T-helper 1 cell treated with Interleukin-12 subunit alpha and Interleukin-12 subunit beta and Interleukin-4 antibody, amounts not matched to agents 30 ng/mL and 1 ng/mL, for 36 hours (primary cell): ENCODE data around the gene KLHL8. TPM values are rescaled to one million over a fixed set of nuclear protein-coding genes. Genes with fewer than 3 reads are reported as not detected.

Experiments used
- intact Hi-C: fragments of 100-400 bp; cut with micrococcal nuclease; formaldehyde crosslinking; loops from one replicate; pipeline ENCODE4 v1.15.1; 2024
- total RNA-seq: library from RNA; stranded (reverse); gene quantifications from 2 replicates; pipeline ENCODE4 v1.2.3, GENCODE V29; 2022

The KLHL8 gene
- total RNA-seq, 1 donor from 2014 or later, result 9.4 TPM

- intact Hi-C loops, result no loop called here
Observed at GRCh38 chr4:87128006-87128705, 92.3 kb downstream of the KLHL8 start.

- intact Hi-C loops, result no loop called here
Observed at GRCh38 chr4:87126056-87126455, 94.4 kb downstream of the KLHL8 start.

- intact Hi-C loops, result no loop called here
Observed at GRCh38 chr4:87122252-87122651, 98.2 kb downstream of the KLHL8 start.

GRCh38 chr4:87121341-87122065, 98.9 kb downstream of the KLHL8 start:
- intact Hi-C loops, result no loop called here

- intact Hi-C loops, result no loop called here
Observed at GRCh38 chr4:87120411-87121162, 99.8 kb downstream of the KLHL8 start.

GRCh38 chr4:87120010-87120409, 100.4 kb downstream of the KLHL8 start:
- intact Hi-C loops, result no loop called here

- intact Hi-C loops, result no loop called here
Observed at GRCh38 chr4:87118826-87119225, 101.6 kb downstream of the KLHL8 start.

GRCh38 chr4:87118421-87118820, 102.0 kb downstream of the KLHL8 start:
- intact Hi-C loops, result no loop called here

- intact Hi-C loops, result no loop called here
Observed at GRCh38 chr4:87117732-87118075, 102.7 kb downstream of the KLHL8 start.

- intact Hi-C loops, result no loop called here
Observed at GRCh38 chr4:87117051-87117731, 103.2 kb downstream of the KLHL8 start.

- intact Hi-C loops, result no loop called here
Observed at GRCh38 chr4:87116231-87116630, 104.2 kb downstream of the KLHL8 start.

- intact Hi-C loops, result no loop called here
Observed at GRCh38 chr4:87114245-87115062, 106.0 kb downstream of the KLHL8 start.

GRCh38 chr4:87112063-87112462, 108.4 kb downstream of the KLHL8 start:
- intact Hi-C loops, result no loop called here

Other genes starting within 250 kb of the KLHL8 start
- gene HSD17B13, start 102.3 kb upstream of the KLHL8 start, total RNA-seq, result 0.15 and 0.22 TPM in 2 replicates
- gene HSD17B11, start 170.6 kb upstream of the KLHL8 start, total RNA-seq, result 22.2 and 24.6 TPM in 2 replicates
- gene NUDT9, start 202.0 kb upstream of the KLHL8 start, total RNA-seq, result 11.2 and 11.6 TPM in 2 replicates